ENCODE results near the gene SYT1.

The SYT1 gene

DNA sequence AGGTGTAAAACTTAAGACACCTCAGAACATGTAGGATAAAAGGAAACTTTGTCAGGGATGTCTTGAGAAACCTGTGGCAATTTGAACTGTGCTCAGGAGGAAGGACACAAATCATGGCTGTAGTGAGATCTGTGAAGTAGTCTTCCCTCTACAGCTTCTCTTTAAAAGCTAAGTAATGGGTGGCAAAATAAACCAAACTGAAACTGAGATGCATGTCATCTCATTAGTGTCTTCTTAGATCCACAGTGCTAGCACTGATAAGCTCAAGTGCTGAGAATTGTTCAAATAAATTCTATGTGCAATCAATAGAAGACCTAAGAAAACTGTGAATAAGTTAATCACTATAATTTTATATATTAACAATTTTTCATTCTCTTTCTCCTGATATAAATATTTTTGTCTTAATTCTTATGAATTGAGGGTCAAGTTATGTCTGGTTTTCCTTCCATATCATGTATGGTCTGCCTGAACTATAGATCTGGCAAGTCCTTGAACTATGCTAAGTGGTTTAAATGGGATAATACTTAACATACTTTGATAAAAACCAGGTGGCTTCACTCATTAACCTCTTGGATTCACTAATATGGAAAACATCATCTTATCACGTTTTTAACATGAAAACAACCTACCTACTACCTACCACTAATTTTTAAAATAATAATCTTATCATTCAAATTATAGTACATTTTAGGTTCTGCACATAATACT is 27.2 kb downstream of the SYT1 start:
- no peak for DNase-seq (ENCODE audit: low read depth in 2 of 2)

DNA sequence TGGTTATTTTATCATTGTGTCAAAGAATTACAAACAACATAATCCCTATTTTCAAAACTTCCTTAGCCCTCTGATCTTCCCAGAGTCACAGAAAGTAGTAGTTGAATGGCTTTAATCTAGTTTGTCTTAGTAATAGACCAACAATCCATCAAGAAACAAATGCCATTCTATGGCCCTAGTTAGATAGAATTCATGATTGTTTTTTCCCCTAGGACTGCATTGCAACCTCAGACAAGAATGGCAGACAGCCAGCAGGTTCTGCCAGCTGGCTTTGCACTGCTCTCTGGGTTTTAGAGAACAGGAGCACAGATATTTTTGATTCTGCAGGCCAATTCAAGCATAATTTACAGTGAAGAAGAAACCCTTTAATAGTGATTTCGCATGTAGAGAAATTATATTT is 33.8 kb downstream of the SYT1 start:
- DNase-seq (ENCODE audit: low read depth in 2 of 2), result no peak

DNA sequence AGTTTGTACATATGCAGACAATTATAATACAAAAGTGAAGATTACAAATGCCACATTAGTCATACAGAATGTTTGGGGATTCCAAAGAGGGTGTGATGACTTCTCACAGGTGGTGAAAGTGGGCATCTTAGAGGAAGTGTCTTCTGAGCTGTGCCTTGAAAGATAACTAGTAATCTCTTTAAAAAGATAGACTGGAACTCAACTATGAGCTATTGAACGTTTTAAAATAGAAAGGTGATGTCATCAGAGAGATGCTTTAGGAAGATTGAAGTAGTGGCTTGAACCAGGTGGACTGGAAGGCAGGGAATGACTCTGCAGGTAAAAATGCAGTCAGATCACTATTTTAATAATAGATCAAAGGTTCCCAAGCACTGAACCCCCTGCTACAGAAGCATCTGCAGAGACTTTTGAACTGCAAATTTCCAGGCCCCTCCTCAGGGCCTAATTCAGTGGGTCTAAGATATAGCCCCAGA is 50.3 kb downstream of the SYT1 start:
- no peak for DNase-seq (ENCODE audit: low read depth in 2 of 2)

DNA sequence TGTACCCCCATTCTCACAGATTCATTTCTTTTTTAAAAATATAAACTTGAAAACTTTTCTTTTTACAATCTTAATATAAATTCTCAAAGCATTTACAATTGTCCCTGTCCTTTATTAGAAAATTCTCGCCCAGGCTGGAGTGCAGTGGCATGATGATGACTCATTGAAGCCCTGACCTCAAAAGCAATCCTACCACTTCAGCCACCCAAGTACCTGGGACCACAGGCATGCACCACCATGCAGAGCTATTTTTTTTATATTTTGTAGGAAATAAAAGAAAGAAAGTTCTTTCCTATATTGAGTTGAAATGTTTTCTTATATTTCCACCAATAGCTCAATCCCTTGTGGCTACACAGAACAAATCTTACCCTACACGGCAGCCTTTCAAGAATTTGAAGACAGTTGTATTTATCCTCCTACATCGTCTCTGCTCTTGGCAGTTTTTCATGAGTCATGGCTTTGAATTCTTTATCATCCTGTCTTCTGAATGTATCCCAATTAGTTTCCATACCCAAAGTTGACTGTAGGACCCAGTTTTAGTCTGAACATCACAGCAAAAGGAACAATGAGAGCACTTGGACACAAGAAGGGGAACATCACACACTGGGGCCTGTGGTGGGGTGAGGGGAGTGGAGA is 52.4 kb downstream of the SYT1 start:
- DNase-seq (ENCODE audit: low read depth in 2 of 2), result no peak

DNA sequence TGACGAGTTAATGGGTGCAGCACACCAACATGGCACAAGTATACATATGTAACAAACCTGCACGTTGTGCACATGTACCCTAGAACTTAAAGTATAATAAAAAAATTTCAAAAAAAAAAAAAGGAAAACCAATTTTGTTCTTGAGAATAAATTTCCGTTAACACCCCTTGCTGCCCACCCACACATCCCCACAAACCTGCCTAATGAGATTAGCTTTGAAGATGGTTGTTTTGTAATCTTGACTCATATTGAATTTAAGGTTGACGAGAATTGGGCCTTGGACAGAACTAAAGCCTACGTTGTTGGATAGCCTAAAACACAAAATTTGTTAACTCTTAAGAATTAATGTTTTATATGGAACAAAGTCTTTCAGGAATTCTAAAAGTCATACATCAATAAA is 52.9 kb downstream of the SYT1 start:
- DNase-seq (ENCODE audit: low read depth in 2 of 2), result no peak

DNA sequence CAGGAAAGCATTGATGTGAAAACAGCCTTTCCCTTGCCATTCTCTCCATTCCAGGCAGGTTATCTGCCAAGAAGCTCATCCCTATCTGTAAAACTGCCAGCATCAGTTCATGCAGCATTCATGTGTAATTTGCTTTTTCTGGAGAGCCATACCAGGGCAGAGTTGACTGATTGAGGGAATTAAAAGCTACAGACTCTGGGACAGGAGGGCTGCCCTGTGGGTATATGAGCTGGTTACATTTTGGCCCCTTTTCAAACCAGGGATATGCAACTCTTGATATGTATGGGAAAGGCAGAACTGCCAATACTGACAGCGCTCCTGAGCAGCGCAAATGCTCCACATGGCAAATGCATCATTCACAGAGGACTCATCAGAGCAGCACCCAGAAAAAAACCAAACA is 53.7 kb downstream of the SYT1 start:
- no peak for DNase-seq (ENCODE audit: low read depth in 2 of 2)

DNA sequence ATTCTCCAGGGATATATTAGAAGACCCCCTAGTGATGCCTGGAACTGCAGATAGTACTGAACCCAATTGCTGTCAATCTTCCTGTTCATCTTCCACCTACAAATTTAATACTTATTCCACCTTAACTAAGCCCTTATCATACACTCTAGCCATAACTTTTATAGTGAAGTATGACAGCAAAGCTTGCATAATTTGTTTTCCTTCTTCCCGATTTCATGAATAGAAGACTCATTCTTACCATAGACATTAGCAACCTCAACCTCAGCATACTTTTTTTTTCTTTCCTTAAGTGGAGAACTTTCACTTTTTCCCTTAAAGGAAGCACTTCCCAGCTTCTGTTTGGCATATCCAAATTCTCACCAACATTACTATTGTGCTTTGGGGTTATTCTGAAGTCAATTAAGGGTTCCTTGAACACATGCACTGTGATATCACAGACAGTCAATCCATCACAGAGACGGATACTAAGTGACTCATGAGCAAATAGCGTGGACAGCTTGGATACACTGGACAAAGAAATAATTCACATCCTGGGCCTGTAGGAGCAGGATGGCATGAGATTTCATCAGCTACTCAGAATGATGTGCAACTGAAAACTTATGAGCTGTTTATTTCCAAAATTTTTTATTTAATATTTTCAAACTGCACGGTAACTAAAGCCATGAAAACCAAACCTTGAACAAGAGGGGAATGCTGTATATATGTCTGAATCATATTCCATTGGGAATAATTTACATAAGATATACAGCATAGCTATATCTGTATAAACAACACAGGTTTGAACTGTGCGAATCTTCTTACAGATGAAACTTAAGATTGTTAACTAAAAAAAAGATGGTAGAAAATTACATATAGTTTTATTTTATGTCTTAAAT is 63.9 kb downstream of the SYT1 start:
- no peak for DNase-seq (ENCODE audit: low read depth in 2 of 2)

DNA sequence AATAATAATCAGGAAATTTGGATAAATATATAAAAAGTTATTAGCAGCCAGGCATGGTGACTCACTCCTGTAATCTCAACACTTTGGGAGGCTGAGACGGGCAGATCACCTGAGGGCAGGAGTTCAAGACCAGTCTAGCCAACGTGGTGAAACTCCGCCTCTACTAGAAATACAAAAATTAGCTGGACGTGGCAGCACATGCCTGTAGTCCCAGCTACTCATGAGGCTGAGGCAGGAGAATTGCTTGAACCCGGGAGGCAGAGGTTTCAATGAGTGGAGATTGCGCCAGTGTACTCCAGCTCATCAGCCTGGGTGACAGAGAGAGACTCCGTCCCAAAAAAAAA is 64.5 kb downstream of the SYT1 start:
- DNase-seq (ENCODE audit: low read depth in 2 of 2), result no peak

DNA sequence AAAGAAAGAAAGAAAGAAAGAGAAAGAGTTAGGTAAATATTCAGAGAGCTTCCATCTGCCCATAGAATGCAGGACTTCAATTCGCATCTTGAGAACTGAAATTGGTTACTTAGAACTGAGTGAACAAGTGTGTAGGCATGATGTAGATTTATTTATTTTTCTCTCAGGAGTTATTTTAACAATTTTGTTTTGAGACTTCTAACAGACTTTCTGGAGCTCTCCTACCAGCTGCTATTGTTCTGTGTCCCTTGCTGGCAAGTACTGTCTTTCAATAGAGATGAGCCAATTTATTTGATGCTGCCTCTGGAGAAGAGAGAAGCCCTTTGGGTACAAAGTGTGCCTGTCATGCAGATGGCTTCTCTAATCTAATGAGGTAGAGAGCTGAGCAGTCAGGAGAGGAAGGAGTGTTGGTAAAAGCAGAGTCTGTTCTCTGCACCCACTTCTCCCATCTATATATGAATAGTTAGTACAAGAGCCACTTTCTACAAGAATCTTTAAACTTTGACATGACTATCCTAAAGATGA is 67.0 kb downstream of the SYT1 start:
- DNase-seq (ENCODE audit: low read depth in 2 of 2), result no peak

DNA sequence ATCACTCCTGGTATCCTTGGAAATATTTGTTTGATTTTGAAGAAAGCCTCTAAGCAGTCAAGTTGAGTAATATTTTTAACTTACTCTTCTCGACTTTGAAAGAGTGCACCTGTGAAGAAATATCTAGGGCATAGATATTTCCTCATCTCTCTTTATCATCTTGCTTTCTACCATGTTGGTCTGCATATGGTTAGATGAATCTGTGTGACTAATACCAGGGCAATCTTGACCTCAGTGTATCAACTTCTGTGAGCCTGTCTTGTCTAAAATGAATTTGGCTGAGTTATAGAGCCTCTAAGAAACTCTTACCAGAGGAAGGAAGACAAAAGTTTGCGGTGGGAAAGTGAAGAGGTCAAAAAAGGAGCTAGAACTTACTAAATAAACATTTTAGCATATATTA is 68.4 kb downstream of the SYT1 start:
- DNase-seq (ENCODE audit: low read depth in 2 of 2), result no peak

DNA sequence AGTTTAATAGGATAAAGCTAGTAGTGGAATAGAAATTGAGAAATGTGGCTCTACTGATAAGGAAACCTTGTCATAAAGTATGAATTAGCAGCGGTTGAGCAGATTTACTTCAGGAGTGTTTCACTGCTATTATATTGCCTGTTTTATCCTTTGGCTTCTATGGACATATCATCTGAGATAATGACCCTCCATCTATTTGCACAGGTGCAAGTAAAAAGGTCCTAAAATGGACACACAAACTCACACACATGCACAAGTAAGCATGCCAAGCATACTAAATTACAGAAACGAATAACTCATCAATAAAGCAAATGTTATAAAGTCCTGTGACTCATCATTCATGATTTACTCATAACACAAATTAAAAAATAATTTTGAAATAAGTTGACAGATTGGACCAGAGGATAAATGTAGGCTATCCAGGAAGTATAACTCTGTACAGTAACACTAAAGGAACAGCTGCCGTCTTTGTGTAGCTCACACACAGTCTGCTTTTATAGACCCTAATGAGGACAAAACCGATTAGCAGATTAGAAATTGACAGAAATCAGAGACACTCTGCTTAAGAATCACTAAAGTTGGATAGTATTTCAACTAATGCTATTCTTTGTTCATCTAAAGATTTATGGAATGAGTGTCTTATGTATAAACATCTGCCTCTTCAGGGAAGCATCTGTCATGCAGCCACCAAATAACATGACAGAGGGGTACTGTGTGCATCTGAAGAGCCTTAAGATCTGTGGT is 73.9 kb downstream of the SYT1 start:
- no peak for DNase-seq (ENCODE audit: low read depth in 2 of 2)

DNA sequence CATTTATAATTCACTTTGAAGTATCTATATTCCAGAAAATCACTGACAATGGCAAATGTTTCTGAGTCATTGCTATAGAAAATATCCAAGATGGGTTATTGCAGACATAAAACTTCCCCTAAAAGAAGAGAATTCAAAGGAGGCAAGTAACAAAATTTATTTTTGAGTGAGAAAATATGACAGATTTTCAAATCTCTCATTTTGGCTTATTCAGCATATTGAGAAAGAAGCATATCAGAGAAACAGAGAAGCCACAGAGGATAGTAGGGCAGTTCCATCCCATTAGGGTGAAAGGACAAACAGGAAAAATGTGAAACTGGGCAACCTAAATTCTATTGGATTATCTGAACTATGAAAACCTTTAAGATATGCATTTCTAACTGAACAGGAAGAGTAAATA is 85.0 kb downstream of the SYT1 start:
- DNase-seq (ENCODE audit: low read depth in 2 of 2), result no peak

DNA sequence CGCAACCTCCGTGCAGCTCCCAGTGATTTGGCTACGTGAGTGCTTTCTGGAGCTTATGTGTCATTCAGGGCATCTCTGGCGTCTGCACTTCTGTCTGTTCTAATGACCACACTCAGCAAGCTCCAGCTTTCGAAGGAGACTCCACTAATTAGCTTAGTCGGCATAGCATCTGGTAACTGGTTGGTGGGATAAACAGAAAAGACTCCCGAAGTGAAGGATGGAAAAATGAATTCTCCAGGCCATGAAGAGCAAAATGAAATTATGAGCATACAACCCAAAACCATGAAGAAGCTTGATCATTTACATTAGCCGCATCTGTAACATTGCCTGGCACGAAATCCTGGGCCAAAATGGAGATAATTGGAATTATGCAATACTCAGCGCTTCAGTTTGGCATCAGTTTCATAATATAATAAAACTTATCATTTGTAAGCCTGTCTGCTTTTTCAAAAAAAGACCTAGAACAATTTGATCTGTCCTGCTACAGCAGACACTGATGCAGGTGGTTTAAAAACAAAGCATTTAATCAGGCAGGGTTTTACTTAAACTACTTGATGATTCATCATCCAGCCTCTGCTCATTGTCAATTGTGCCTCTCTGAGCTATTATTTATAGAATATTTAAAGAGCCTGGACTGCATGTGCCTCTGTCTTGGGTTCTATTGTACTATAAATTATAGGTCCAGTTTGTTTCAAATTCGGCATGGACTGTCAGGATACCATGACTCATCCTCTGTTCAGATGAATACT is 87.4 kb downstream of the SYT1 start:
- DNase-seq (ENCODE audit: low read depth in 2 of 2), result no peak

DNA sequence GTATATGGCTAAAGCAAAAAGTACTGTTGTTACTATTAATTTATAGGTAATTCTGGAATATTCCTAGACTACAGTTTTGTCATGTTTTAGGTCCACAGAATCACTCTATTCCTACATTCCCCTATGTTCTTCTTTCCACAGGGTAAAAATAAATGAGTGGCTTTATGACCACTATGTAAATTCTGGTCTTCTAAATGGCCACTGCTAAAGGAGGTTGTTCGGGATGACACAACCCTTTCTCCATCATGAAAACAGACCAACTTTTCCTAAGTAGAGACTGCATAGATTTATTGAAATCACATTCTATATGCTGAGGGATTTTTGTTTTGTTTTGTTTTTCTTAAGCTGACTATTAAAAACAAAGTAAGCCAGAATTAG is 88.0 kb downstream of the SYT1 start:
- DNase-seq (ENCODE audit: low read depth in 2 of 2), result no peak

DNA sequence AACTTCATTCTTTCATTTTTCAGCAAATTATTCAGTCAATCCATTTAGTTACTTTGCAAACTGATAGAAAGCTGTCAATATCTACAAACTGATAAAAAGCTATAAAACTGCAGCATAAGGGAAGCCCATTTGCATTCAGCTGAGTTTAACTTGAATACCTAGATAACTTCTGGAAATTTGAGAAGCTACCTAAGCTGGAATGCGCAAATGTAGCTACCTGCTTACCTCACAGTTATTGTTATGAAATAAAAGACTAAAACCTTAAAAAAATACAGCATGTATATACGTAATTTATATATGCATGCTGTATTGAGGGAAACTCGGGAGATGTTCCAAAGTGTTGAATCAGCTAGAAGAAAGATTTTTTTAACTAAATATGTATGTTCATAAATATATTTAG is 94.4 kb downstream of the SYT1 start:
- no peak for DNase-seq (ENCODE audit: low read depth in 2 of 2)

DNA sequence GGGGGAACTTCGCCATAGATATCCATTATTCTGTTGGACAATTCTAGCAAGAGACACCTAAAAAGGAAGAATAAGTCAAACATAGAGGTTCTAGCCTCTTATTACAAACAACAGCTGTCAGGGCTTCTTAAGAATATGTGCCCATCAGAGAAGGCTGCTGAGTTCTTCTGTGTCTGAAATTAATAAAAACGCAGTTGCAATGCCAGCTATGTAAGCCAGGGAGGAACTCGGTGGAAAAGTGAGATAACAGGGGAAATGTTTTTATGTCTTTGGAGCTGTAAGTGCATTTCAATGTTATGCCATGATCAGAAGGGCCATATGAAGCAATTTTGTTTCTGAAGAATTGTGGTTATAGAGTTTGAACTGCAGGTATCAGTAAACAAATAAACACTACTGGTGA is 95.0 kb downstream of the SYT1 start:
- DNase-seq (ENCODE audit: low read depth in 2 of 2), result no peak

DNA sequence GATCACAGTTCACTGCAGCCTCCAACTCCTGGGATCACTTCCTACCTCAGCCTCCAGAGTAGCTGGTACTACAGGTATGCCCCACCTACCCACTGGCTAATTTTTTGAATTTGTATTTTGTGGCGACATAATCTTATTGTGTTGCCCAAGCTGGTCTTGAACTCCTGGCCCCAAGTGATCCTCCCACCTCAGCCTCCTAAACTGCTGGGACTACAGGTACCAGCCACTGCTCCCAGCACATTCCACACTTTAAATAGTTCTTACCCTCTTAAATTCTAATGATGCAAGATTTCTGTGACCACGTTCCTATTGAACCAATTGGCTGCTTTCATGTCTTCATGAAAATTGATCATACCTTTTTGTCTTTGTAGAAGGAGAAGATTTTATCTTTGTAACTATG is 96.6 kb downstream of the SYT1 start:
- DNase-seq (ENCODE audit: low read depth in 2 of 2), result no peak

DNA sequence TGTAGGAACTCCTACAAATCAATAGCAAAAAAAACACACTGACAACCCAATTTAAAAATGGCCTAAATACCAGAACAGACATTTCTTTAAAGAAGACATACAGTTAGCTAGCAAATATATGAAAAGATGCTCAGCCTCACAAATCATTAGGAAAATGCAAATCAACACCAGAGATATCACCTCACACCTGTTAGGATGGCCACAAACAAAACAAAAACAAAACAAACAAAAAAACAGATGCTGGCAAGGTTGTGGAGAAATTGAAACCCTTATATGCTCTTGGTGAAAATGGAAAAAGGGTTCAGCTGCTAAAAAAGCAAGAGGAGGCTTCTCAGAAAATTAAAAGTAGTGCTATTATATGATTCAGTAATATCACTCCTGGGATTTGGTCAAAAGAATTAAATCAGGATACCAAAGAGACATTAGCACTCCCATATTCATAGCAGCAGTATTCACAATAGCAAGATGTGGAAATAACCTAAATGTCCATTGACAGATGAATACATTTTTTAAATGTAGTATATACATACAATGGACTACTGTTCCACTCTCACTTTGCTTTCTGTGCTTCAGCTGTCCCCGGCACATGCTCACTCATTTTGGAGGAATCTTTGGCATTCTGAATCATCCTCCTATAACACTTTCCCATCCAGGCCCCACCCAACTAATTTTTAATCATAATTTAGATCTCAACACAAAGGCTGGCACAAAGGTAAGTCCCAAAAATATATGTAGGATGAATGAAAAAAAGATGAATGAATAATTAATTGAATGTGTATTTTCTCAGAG is 99.1 kb downstream of the SYT1 start:
- no peak for DNase-seq (ENCODE audit: low read depth in 2 of 2)

DNA sequence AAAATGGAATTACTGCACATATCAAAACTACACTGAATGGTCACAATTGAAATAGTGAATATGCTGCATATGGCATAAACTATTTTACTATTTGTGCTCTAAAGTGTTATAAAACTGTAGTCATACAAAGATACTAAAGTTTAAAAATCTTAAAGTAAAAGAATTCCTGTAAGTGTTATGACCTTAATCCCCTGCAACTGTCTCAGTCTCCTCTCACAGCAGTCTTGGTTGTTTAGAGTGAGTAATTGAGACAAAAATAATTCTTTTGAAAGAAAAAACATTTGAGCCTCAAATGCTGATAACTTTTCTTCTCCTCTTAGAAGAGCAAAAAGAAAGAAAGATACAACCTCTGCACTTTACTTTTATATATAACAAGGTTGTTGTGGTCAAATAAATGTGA is 99.9 kb downstream of the SYT1 start:
- no peak for DNase-seq (ENCODE audit: low read depth in 2 of 2)

DNA sequence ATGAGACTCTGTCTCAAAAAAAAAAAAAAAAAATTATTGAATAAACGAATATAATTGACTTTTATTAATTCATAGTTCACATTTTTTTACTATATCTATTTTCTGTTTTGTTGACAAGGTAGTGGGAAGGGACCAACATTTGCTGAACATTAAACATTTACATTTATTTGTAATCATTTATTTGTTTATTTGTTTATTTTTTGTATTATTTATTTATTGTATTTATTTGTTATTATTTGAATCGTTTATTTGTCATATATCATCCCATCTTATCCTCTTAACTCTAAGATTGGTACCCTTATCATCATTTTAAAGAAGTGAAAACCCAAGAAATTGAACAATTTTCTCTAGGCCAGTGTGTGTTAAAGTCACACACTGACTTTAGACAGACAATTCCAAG is 101.5 kb downstream of the SYT1 start:
- DNase-seq (ENCODE audit: low read depth in 2 of 2), result no peak

DNA sequence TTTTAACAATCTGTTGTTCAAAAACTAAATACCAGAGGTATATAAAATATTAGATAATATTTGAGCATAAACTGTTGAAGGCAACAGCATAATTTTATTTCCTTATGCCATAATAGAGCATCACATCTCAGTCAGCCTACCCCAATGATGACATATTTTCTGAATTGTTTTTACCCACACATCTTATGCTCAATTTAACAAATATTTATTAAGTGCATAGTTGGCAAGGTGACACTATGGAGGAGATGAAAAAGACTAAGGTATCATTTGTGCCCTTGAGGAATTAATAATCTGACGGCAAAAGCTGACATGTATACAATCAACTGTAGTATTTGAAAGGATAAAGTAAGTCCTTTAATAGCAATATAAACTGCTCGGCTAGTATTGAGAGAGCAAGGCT is 102.4 kb downstream of the SYT1 start:
- DNase-seq (ENCODE audit: low read depth in 2 of 2), result no peak

Measured in stimulated activated CD4-positive, alpha-beta T cell treated with anti-CD3 and anti-CD28 coated beads, Interleukin-1b, Interleukin-23, amount 100 ng/mL, for 4 hours (primary cell).